SK-N-SH treated with all-trans-retinoic acid at 6 μM for 48 hours (cell line): ENCODE data around the gene CPLANE2.

ENCODE experiments used
- ARNTL ChIP-seq: fragments of 450-650 bp; formaldehyde crosslinking; IDR thresholded peaks from 2 replicates; pipeline ENCODE4 v1.5.0; 2020; ENCODE audit warnings: low read depth, mild to moderate bottlenecking, moderate library complexity, borderline replicate concordance
- BACH2 ChIP-seq: fragments of 250-450 bp; sonication (Bioruptor Pico); IDR thresholded peaks from 2 replicates; pipeline ENCODE4 v1.9.0; 2021; ENCODE audit warnings: mild to moderate bottlenecking, borderline replicate concordance
- ISL1 ChIP-seq: fragments of 250-450 bp; sonication (Bioruptor Pico); IDR thresholded peaks from 2 replicates; pipeline ENCODE4 v2.1.2; 2022; ENCODE audit warnings: mild to moderate bottlenecking, moderate library complexity
- OSR1 ChIP-seq: fragments of 250-450 bp; sonication (Bioruptor Pico); IDR thresholded peaks from 2 replicates; pipeline ENCODE4 v1.8.0; 2022; ENCODE audit warnings: moderate library complexity, mild to moderate bottlenecking, inconsistent platforms
- POU6F1 ChIP-seq: fragments of 250-450 bp; sonication (Bioruptor Pico); IDR thresholded peaks from 2 replicates; pipeline ENCODE4 v1.8.0; 2021; ENCODE audit warnings: low read depth, mild to moderate bottlenecking, moderate library complexity, borderline replicate concordance
- SNAI2 ChIP-seq: fragments of 250-450 bp; sonication (Bioruptor Pico); IDR thresholded peaks from 2 replicates; pipeline ENCODE4 v1.5.0; 2020; ENCODE audit warnings: mild to moderate bottlenecking, moderate library complexity
- TOX ChIP-seq: fragments of 250-450 bp; sonication (Bioruptor Pico); IDR thresholded peaks from 2 replicates; pipeline ENCODE4 v1.8.0; 2021; ENCODE audit warnings: mild to moderate bottlenecking, moderate library complexity, borderline replicate concordance
- ZC3H10 ChIP-seq: fragments of 250-450 bp; sonication (Bioruptor Pico); IDR thresholded peaks from 2 replicates; pipeline ENCODE4 v1.5.1; 2021; ENCODE audit warnings: mild to moderate bottlenecking, moderate library complexity
- ZFP3 ChIP-seq: fragments of 250-450 bp; sonication (Bioruptor Pico); IDR thresholded peaks from 2 replicates; pipeline ENCODE4 v1.5.0; 2020; ENCODE audit warnings: mild to moderate bottlenecking, moderate library complexity
- TF ChIP-seq, protein P1 (sequence below): fragments of 250-450 bp; sonication (Bioruptor Pico); IDR thresholded peaks from 2 replicates; pipeline ENCODE4 v1.8.0; 2020; ENCODE audit warnings: mild to moderate bottlenecking, moderate library complexity, borderline replicate concordance
- TF ChIP-seq, protein P2 (sequence below): fragments of 250-450 bp; sonication (Bioruptor Pico); IDR thresholded peaks from 2 replicates; pipeline ENCODE4 v1.5.0; 2020; ENCODE audit warnings: mild to moderate bottlenecking, moderate library complexity

GRCh38 chr1:16210581-16210980, 26.4 kb downstream of the CPLANE2 start:
- TF ChIP-seq SNAI2 (CRISPR knock-in tag) (no peak), OSR1 (CRISPR knock-in tag) (no peak), BACH2 (no peak), TOX (CRISPR knock-in tag) (no peak), ARNTL (CRISPR knock-in tag) (no peak), ZC3H10 (CRISPR knock-in tag) (no peak), POU6F1 (no peak), ZFP3 (CRISPR knock-in tag) (no peak), ISL1 (no peak)
- TF ChIP-seq, protein P1, sequence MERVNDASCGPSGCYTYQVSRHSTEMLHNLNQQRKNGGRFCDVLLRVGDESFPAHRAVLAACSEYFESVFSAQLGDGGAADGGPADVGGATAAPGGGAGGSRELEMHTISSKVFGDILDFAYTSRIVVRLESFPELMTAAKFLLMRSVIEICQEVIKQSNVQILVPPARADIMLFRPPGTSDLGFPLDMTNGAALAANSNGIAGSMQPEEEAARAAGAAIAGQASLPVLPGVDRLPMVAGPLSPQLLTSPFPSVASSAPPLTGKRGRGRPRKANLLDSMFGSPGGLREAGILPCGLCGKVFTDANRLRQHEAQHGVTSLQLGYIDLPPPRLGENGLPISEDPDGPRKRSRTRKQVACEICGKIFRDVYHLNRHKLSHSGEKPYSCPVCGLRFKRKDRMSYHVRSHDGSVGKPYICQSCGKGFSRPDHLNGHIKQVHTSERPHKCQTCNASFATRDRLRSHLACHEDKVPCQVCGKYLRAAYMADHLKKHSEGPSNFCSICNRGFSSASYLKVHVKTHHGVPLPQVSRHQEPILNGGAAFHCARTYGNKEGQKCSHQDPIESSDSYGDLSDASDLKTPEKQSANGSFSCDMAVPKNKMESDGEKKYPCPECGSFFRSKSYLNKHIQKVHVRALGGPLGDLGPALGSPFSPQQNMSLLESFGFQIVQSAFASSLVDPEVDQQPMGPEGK (CRISPR knock-in tag), result no peak
- TF ChIP-seq, protein P2, sequence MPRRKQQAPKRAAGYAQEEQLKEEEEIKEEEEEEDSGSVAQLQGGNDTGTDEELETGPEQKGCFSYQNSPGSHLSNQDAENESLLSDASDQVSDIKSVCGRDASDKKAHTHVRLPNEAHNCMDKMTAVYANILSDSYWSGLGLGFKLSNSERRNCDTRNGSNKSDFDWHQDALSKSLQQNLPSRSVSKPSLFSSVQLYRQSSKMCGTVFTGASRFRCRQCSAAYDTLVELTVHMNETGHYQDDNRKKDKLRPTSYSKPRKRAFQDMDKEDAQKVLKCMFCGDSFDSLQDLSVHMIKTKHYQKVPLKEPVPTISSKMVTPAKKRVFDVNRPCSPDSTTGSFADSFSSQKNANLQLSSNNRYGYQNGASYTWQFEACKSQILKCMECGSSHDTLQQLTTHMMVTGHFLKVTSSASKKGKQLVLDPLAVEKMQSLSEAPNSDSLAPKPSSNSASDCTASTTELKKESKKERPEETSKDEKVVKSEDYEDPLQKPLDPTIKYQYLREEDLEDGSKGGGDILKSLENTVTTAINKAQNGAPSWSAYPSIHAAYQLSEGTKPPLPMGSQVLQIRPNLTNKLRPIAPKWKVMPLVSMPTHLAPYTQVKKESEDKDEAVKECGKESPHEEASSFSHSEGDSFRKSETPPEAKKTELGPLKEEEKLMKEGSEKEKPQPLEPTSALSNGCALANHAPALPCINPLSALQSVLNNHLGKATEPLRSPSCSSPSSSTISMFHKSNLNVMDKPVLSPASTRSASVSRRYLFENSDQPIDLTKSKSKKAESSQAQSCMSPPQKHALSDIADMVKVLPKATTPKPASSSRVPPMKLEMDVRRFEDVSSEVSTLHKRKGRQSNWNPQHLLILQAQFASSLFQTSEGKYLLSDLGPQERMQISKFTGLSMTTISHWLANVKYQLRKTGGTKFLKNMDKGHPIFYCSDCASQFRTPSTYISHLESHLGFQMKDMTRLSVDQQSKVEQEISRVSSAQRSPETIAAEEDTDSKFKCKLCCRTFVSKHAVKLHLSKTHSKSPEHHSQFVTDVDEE, result no peak
